Activated T-helper 2 cell treated with anti-CD3 and anti-CD28 coated beads, Interferon-gamma antibody, Interleukin-2, Interleukin-4, amounts not matched to agents 10 μg/mL and 5 μg/mL and 100 μg/mL, durations not matched to agents 14 hours and 24 hours and 36 hours (primary cell): Measurements from ENCODE around the gene MCF2L. TPM values are rescaled to one million over a fixed set of nuclear protein-coding genes. Genes with fewer than 3 reads are reported as not detected.
"Not testable (repeated sequence)": the region's sequence is repeated elsewhere in the genome, so short reads cannot be mapped to it uniquely, and the experiment has no call there.

Source experiments
- DNase-seq: peaks from one replicate; pipeline ENCODE4 v3.0.0; 2021; ENCODE audit warnings: low spot score
- H3K27ac Mint-ChIP-seq: one replicate; pipeline ENCODE4 v1.8.0; 2021; ENCODE audit warnings: mixed read lengths
- H3K27me3 Mint-ChIP-seq: one replicate; pipeline ENCODE4 v1.8.0; 2021; ENCODE audit warnings: low read depth, mixed read lengths
- H3K36me3 Mint-ChIP-seq: one replicate; pipeline ENCODE4 v1.8.0; 2021; ENCODE audit warnings: low read depth, mixed read lengths
- H3K4me1 Mint-ChIP-seq: one replicate; pipeline ENCODE4 v1.8.0; 2021; ENCODE audit warnings: low read depth, mixed read lengths
- H3K4me3 Mint-ChIP-seq: one replicate; pipeline ENCODE4 v1.8.0; 2021; ENCODE audit warnings: low read depth, mild to moderate bottlenecking, moderate library complexity, mixed read lengths
- H3K9me3 Mint-ChIP-seq: one replicate; pipeline ENCODE4 v1.8.0; 2021; ENCODE audit warnings: mixed read lengths
- intact Hi-C: fragments of 100-400 bp; cut with micrococcal nuclease; formaldehyde crosslinking; loops from one replicate; pipeline ENCODE4 v1.15.1; 2023
- total RNA-seq: library from RNA; stranded (reverse); gene quantifications from 2 replicates; pipeline ENCODE4 v1.2.3, GENCODE V29; 2022

The MCF2L gene
- total RNA-seq, 1 donor from 2014 or later = 0.23 TPM

DNA sequence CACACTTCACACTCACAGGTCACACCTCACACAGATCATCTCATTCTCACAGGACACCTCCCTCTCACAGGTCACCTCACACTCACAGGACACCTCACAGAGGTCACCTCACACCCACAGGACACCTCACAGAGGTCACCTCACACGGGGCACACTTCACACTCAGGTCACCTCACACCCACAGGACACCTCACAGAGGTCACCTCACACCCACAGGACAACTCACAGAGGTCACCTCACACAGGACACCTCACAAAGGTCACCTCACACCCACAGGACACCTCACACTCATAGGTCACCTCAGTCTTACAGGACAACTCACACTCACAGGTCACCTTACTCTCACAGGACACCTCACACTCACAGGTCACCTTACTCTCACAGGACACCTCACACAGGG is 143.5 kb downstream of the MCF2L start:
- H3K9me3 Mint-ChIP-seq, H3K4me1 Mint-ChIP-seq, H3K36me3 Mint-ChIP-seq, intact Hi-C loops, H3K27ac Mint-ChIP-seq, H3K27me3 Mint-ChIP-seq, DNase-seq, H3K4me3 Mint-ChIP-seq: not testable (repeated sequence)

GRCh38 chr13:113112893-113113845 is 144.2 kb downstream of the MCF2L start:
- Mint-ChIP-seq H3K36me3 (peaks cover 3% of the 10 kb centered on the region), H3K9me3 (no peaks in the 10 kb centered on the region), H3K4me3 (no peak overlapping the region), H3K27ac (no peak overlapping the region), H3K27me3 (peaks cover 5% of the 10 kb centered on the region), H3K4me1 (no peaks in the 10 kb centered on the region)
- intact Hi-C loops = no loop called here
- no peak for DNase-seq

GRCh38 chr13:113113846-113114271 is 144.8 kb downstream of the MCF2L start:
- intact Hi-C loops = no loop called here
- Mint-ChIP-seq H3K27me3 (peaks cover 5% of the 10 kb centered on the region), H3K36me3 (peaks cover 3% of the 10 kb centered on the region), H3K4me1 (no peaks in the 10 kb centered on the region), H3K4me3 (no peak overlapping the region), H3K9me3 (no peaks in the 10 kb centered on the region), H3K27ac (no peak overlapping the region)
- DNase-seq = no peak

- Mint-ChIP-seq H3K27me3 (peaks cover 1% of the 10 kb centered on the region), H3K9me3 (no peaks in the 10 kb centered on the region), H3K4me3 (no peak overlapping the region), H3K36me3 (no peaks in the 10 kb centered on the region), H3K27ac (no peak overlapping the region), H3K4me1 (no peaks in the 10 kb centered on the region)
- intact Hi-C loops = no loop called here
- no peak for DNase-seq
Observed at GRCh38 chr13:113114511-113115362, 145.7 kb downstream of the MCF2L start.

DNA sequence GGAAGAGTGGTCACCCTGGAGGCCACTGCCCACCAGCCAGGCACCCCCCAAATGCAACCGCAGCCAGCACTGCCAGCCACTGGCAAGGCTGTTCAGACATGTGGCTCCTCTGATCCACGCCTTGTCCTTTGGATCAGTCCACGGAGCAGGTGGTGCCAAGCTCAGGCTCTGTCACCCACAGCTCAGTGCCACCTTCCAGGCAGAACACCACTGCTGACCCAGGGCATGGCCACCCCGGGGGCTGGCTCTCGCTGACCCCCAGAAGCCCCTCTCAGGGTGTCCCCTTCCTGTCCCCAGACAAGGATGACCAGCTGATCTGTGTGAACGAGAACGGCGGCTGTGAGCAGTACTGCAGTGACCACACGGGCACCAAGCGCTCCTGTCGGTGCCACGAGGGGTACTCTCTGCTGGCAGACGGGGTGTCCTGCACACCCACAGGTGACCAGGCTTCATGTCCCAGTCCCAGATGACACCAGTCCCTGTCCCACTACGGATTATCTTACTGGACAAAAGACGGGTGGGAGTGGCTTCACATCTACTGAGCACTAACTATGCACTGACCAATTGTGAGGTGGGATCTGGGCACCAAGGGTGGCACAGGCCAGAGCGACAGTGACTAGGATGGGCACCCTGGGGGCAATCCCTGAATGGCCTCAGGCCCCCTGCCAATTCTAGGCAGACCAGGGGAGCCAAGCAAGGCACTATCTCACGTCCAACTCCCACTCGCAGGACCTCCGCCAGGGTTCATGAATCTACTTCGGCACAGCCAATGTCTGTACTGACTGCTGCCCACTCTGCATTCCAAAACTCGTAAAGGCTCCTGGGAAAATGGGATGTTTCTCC is 146.6 kb downstream of the MCF2L start:
- Mint-ChIP-seq H3K27ac (no peak overlapping the region), H3K9me3 (no peaks in the 10 kb centered on the region), H3K4me3 (no peak overlapping the region), H3K27me3 (peaks cover 1% of the 10 kb centered on the region), H3K4me1 (no peaks in the 10 kb centered on the region), H3K36me3 (no peaks in the 10 kb centered on the region)
- DNase-seq = no peak
- intact Hi-C loops = no loop called here

GRCh38 chr13:113116206-113116800 is 147.3 kb downstream of the MCF2L start:
- Mint-ChIP-seq H3K27ac (no peak overlapping the region), H3K4me1 (no peaks in the 10 kb centered on the region), H3K4me3 (no peak overlapping the region), H3K27me3 (peaks cover 1% of the 10 kb centered on the region), H3K9me3 (no peaks in the 10 kb centered on the region), H3K36me3 (no peaks in the 10 kb centered on the region)
- intact Hi-C loops = no loop called here
- DNase-seq = no peak

GRCh38 chr13:113116871-113117271 is 147.9 kb downstream of the MCF2L start:
- H3K4me3 Mint-ChIP-seq = no peak overlapping the region
- no peaks in the 10 kb centered on the region for H3K4me1 Mint-ChIP-seq
- no peaks in the 10 kb centered on the region for H3K36me3 Mint-ChIP-seq
- no peaks in the 10 kb centered on the region for H3K9me3 Mint-ChIP-seq
- intact Hi-C loops = no loop called here
- H3K27me3 Mint-ChIP-seq = peaks cover 1% of the 10 kb centered on the region
- DNase-seq = no peak
- H3K27ac Mint-ChIP-seq = no peak overlapping the region

- Mint-ChIP-seq H3K27ac (no peak overlapping the region), H3K27me3 (peaks cover 1% of the 10 kb centered on the region), H3K9me3 (no peaks in the 10 kb centered on the region), H3K36me3 (no peaks in the 10 kb centered on the region), H3K4me3 (no peak overlapping the region), H3K4me1 (no peaks in the 10 kb centered on the region)
- DNase-seq = no peak
- intact Hi-C loops = no loop called here
Observed at GRCh38 chr13:113117335-113117872, 148.4 kb downstream of the MCF2L start.

- intact Hi-C loops = no loop called here
- DNase-seq = no peak
- Mint-ChIP-seq H3K4me3 (no peak overlapping the region), H3K36me3 (no peaks in the 10 kb centered on the region), H3K27me3 (peaks cover 1% of the 10 kb centered on the region), H3K4me1 (no peaks in the 10 kb centered on the region), H3K9me3 (no peaks in the 10 kb centered on the region), H3K27ac (no peak overlapping the region)
Observed at GRCh38 chr13:113117911-113118260, 148.9 kb downstream of the MCF2L start.

- intact Hi-C loops = no loop called here
- peaks cover 1% of the 10 kb centered on the region for H3K27me3 Mint-ChIP-seq
- no peaks in the 10 kb centered on the region for H3K36me3 Mint-ChIP-seq
- DNase-seq = no peak
- no peak overlapping the region for H3K4me3 Mint-ChIP-seq
- H3K27ac Mint-ChIP-seq = no peak overlapping the region
- H3K9me3 Mint-ChIP-seq = no peaks in the 10 kb centered on the region
- H3K4me1 Mint-ChIP-seq = no peaks in the 10 kb centered on the region
Observed at GRCh38 chr13:113118261-113119021, 149.4 kb downstream of the MCF2L start.

- Mint-ChIP-seq H3K4me3 (no peak overlapping the region), H3K4me1 (no peaks in the 10 kb centered on the region), H3K27ac (no peak overlapping the region), H3K9me3 (no peaks in the 10 kb centered on the region), H3K27me3 (no peaks in the 10 kb centered on the region), H3K36me3 (no peaks in the 10 kb centered on the region)
- DNase-seq = no peak
- intact Hi-C loops = no loop called here
Observed at GRCh38 chr13:113119166-113119821, 150.3 kb downstream of the MCF2L start.
